HG03175 (cell line): ENCODE measurements around the gene CAMK2A.
"Not testable (repeated sequence)": the region's sequence is repeated elsewhere in the genome, so short reads cannot be mapped to it uniquely, and the experiment has no call there.

ENCODE experiments used
- ATAC-seq: cut with Tn5 transposase; IDR thresholded peaks from one replicate; pipeline ENCODE4 v1.9.1; 2021; ENCODE audit warnings: mild to moderate bottlenecking, moderate library complexity; ENCODE audit not compliant: unreplicated experiment

The CAMK2A gene

GRCh38 chr5:150238646-150239045 lies 50.9 kb downstream of the CAMK2A start:
- ATAC-seq = no peak

- no peak for ATAC-seq
Measured at GRCh38 chr5:150236981-150237754, 52.4 kb downstream of the CAMK2A start.

GRCh38 chr5:150236313-150236712 lies 53.3 kb downstream of the CAMK2A start:
- no peak for ATAC-seq

GRCh38 chr5:150235500-150235854 lies 54.1 kb downstream of the CAMK2A start:
- no peak for ATAC-seq

GRCh38 chr5:150234576-150235499 lies 54.7 kb downstream of the CAMK2A start:
- no peak for ATAC-seq

GRCh38 chr5:150233706-150234105 lies 55.9 kb downstream of the CAMK2A start:
- ATAC-seq = not testable (repeated sequence)

- no peak for ATAC-seq
Measured at GRCh38 chr5:150230842-150231241, 58.7 kb downstream of the CAMK2A start.

GRCh38 chr5:150229571-150229970 lies 60.0 kb downstream of the CAMK2A start:
- no peak for ATAC-seq

- no peak for ATAC-seq
Measured at GRCh38 chr5:150227606-150228273, 61.8 kb downstream of the CAMK2A start.

GRCh38 chr5:150227036-150227435 lies 62.5 kb downstream of the CAMK2A start:
- ATAC-seq = no peak

GRCh38 chr5:150224483-150225027 lies 65.0 kb downstream of the CAMK2A start:
- no peak for ATAC-seq

GRCh38 chr5:150223474-150223873 lies 66.1 kb downstream of the CAMK2A start:
- no peak for ATAC-seq

- no peak for ATAC-seq
Measured at GRCh38 chr5:150222906-150223305, 66.7 kb downstream of the CAMK2A start.

GRCh38 chr5:150221471-150221870 lies 68.1 kb downstream of the CAMK2A start:
- ATAC-seq = no peak

- ATAC-seq = no peak
Measured at GRCh38 chr5:150219861-150220260, 69.7 kb downstream of the CAMK2A start.

GRCh38 chr5:150219142-150219541 lies 70.4 kb downstream of the CAMK2A start:
- ATAC-seq = no peak

GRCh38 chr5:150218693-150219035 lies 70.9 kb downstream of the CAMK2A start:
- no peak for ATAC-seq

GRCh38 chr5:150217873-150218692 lies 71.5 kb downstream of the CAMK2A start:
- ATAC-seq = peak; percentile 87

GRCh38 chr5:150217038-150217437 lies 72.5 kb downstream of the CAMK2A start:
- ATAC-seq = no peak
